Thyroid gland (tissue), 4 donors: ENCODE measurements around the gene ELP2.
"Not testable (repeated sequence)": the region's sequence is repeated elsewhere in the genome, so short reads cannot be mapped to it uniquely, and the experiment has no call there.

ENCODE experiments used
- POLR2A ChIP-seq, 2 donors: fragments of 450-650 bp; IDR thresholded peaks; one replicate each; pipeline ENCODE4 v1.6.1; 2017; ENCODE audit warnings: antibody characterized with exemption in 2 of 2, mild to moderate bottlenecking in 2 of 2, moderate library complexity in 1 of 2
- TF ChIP-seq, protein P1 (sequence below), 6 experiments: fragments of 200-600 bp in 3 of 6; fragments of 450-650 bp in 3 of 6; sonication (generic) in 3 of 6; IDR thresholded peaks; one replicate each; pipeline ENCODE4 v1.5.1; 2016 to 2019; ENCODE audit warnings: antibody characterized with exemption in 6 of 6, mild to moderate bottlenecking in 2 of 6, inconsistent platforms in 1 of 6, moderate library complexity in 1 of 6

DNA sequence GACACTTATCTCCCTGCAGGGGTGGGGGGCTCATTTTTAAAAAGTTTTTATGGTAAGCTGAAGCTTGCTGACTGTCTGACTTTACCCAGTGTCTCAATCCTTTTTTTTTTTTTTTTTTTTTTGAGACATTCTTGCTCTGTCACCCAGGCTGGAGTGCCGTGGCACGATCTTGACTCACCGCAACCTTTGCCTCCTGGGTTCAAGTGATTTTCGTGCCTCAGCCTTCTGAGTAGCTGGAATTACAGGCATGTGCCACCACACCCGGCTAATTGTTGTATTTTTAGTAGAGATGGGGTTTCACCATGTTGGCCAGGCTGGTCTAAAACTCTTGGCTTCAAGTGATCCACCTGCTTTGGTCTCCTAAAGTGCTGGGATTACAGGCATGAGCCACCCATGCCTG is 37.6 kb upstream of the ELP2 start:
- TF ChIP-seq, protein P1, sequence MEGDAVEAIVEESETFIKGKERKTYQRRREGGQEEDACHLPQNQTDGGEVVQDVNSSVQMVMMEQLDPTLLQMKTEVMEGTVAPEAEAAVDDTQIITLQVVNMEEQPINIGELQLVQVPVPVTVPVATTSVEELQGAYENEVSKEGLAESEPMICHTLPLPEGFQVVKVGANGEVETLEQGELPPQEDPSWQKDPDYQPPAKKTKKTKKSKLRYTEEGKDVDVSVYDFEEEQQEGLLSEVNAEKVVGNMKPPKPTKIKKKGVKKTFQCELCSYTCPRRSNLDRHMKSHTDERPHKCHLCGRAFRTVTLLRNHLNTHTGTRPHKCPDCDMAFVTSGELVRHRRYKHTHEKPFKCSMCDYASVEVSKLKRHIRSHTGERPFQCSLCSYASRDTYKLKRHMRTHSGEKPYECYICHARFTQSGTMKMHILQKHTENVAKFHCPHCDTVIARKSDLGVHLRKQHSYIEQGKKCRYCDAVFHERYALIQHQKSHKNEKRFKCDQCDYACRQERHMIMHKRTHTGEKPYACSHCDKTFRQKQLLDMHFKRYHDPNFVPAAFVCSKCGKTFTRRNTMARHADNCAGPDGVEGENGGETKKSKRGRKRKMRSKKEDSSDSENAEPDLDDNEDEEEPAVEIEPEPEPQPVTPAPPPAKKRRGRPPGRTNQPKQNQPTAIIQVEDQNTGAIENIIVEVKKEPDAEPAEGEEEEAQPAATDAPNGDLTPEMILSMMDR (IDR thresholded peaks at IDR 0.05), result not testable (repeated sequence)
- TF ChIP-seq POLR2A (IDR thresholded peaks at IDR 0.05), result not testable (repeated sequence)
